H9 (cell line): ENCODE data around the gene MGLL. TPM values are rescaled to one million over a fixed set of nuclear protein-coding genes. Genes with fewer than 3 reads are reported as not detected.

Source experiments
- DNase-seq: peaks from one replicate; pipeline ENCODE4 v3.0.0-alpha.2; 2017
- H2AFZ ChIP-seq: one replicate; pipeline ENCODE4 v1.6.1; 2013; ENCODE audit warnings: mild to moderate bottlenecking, low read length, control low read depth, moderate library complexity
- H2AK5ac ChIP-seq: 2 replicates; pipeline ENCODE4 v1.6.1; 2013; ENCODE audit warnings: low read length, control low read depth, mixed read lengths; ENCODE audit not compliant: insufficient read length
- H2BK120ac ChIP-seq: one replicate; pipeline ENCODE4 v1.6.1; 2013; ENCODE audit warnings: low read depth, mild to moderate bottlenecking, low read length, control low read depth, inconsistent platforms; ENCODE audit not compliant: poor library complexity, severe bottlenecking
- H2BK12ac ChIP-seq: 2 replicates; pipeline ENCODE4 v1.6.1; 2013; ENCODE audit warnings: low read length, control low read depth, mixed read lengths, low read depth; ENCODE audit not compliant: insufficient read length
- H2BK15ac ChIP-seq: 2 replicates; pipeline ENCODE4 v1.6.1; 2013; ENCODE audit warnings: low read depth, low read length, control low read depth
- H2BK20ac ChIP-seq: one replicate; pipeline ENCODE4 v1.6.1; 2013; ENCODE audit warnings: low read depth, mild to moderate bottlenecking, low read length, control low read depth, inconsistent platforms; ENCODE audit not compliant: poor library complexity, severe bottlenecking
- H2BK5ac ChIP-seq: 2 replicates; pipeline ENCODE4 v1.6.1; 2013; ENCODE audit warnings: low read length, control low read depth, mixed read lengths; ENCODE audit not compliant: insufficient read length
- H3K14ac ChIP-seq: 2 replicates; pipeline ENCODE4 v1.6.1; 2013; ENCODE audit warnings: low read length, control low read depth; ENCODE audit not compliant: insufficient read depth
- H3K18ac ChIP-seq: 2 replicates; pipeline ENCODE4 v1.6.1; 2013; ENCODE audit warnings: low read depth, mild to moderate bottlenecking, mixed read lengths, low read length, control low read depth; ENCODE audit not compliant: insufficient read length
- H3K23ac ChIP-seq: 2 replicates; pipeline ENCODE4 v1.6.1; 2013; ENCODE audit warnings: low read length, control low read depth, mixed read lengths, low read depth; ENCODE audit not compliant: insufficient read length
- H3K23me2 ChIP-seq: 2 replicates; pipeline ENCODE4 v1.6.1; 2013; ENCODE audit warnings: low read depth, mild to moderate bottlenecking, mixed read lengths, low read length, control low read depth; ENCODE audit not compliant: insufficient read length, poor library complexity, severe bottlenecking
- H3K27ac ChIP-seq: 2 replicates; pipeline ENCODE4 v1.5.1; 2013; ENCODE audit warnings: low read length, control low read depth, mixed read lengths, low read depth; ENCODE audit not compliant: insufficient read length
- H3K27me3 ChIP-seq: 2 replicates; pipeline ENCODE4 v1.6.1; 2013; ENCODE audit warnings: low read length, control low read depth, inconsistent platforms; ENCODE audit not compliant: insufficient read depth
- H3K4ac ChIP-seq: 2 replicates; pipeline ENCODE4 v1.6.1; 2013; ENCODE audit warnings: low read depth, mild to moderate bottlenecking, control low read depth, inconsistent platforms, low read length, moderate library complexity
- H3K4me1 ChIP-seq: 2 replicates; pipeline ENCODE4 v1.6.1; 2013; ENCODE audit warnings: low read length, control low read depth, inconsistent platforms; ENCODE audit not compliant: insufficient read depth
- H3K4me2 ChIP-seq: 2 replicates; pipeline ENCODE4 v1.6.1; 2013; ENCODE audit warnings: low read length, control low read depth, mixed read lengths; ENCODE audit not compliant: insufficient read length, insufficient read depth
- H3K56ac ChIP-seq: 2 replicates; pipeline ENCODE4 v1.6.1; 2013; ENCODE audit warnings: low read depth, mild to moderate bottlenecking, mixed read lengths, low read length, control low read depth; ENCODE audit not compliant: insufficient read length
- H3K79me1 ChIP-seq: 2 replicates; pipeline ENCODE4 v1.6.1; 2013; ENCODE audit warnings: low read depth, mild to moderate bottlenecking, moderate library complexity, low read length, control low read depth, inconsistent platforms; ENCODE audit not compliant: insufficient read depth, poor library complexity, severe bottlenecking
- H3K79me2 ChIP-seq: 2 replicates; pipeline ENCODE4 v1.6.1; 2013; ENCODE audit warnings: low read length, control low read depth, inconsistent platforms; ENCODE audit not compliant: insufficient read depth
- H3K9ac ChIP-seq: 2 replicates; pipeline ENCODE4 v1.6.1; 2013; ENCODE audit warnings: low read length, control low read depth, mixed read lengths; ENCODE audit not compliant: insufficient read length; ENCODE audit errors: extremely low read depth
- H3K9me3 ChIP-seq: one replicate; pipeline ENCODE4 v1.6.1; 2013; ENCODE audit warnings: low read depth, low read length, inconsistent platforms; ENCODE audit not compliant: control insufficient read depth
- H3T11ph ChIP-seq: one replicate; pipeline ENCODE4 v1.6.1; 2013; ENCODE audit warnings: mild to moderate bottlenecking, low read length, control low read depth, inconsistent platforms
- H4K20me1 ChIP-seq: one replicate; pipeline ENCODE4 v1.6.1; 2013; ENCODE audit not compliant: control insufficient read depth, insufficient read length, insufficient read depth
- H4K5ac ChIP-seq: 2 replicates; pipeline ENCODE4 v1.6.1; 2013; ENCODE audit warnings: low read depth, mild to moderate bottlenecking, mixed read lengths, low read length, control low read depth; ENCODE audit not compliant: insufficient read length
- H4K8ac ChIP-seq: replicated peaks from 2 replicates; pipeline ENCODE4 v1.6.1; 2013; ENCODE audit warnings: low read length, control low read depth, mixed read lengths, low read depth; ENCODE audit not compliant: insufficient read length
- H4K91ac ChIP-seq: 2 replicates; pipeline ENCODE4 v1.6.1; 2013; ENCODE audit warnings: low read depth, mild to moderate bottlenecking, moderate library complexity, mixed read lengths, low read length, control low read depth; ENCODE audit not compliant: insufficient read length
- H3K27ac Mint-ChIP-seq, 3 experiments: 2 replicates in 2 of 3; 3 replicates in 1 of 3; pipeline ENCODE4 v1.8.0; 2020 to 2021; ENCODE audit warnings: mixed read lengths in 3 of 3, mild to moderate bottlenecking in 1 of 3, moderate library complexity in 1 of 3
- H3K27me3 Mint-ChIP-seq: 2 replicates; pipeline ENCODE4 v1.8.0; 2021; ENCODE audit warnings: low read depth, mild to moderate bottlenecking, moderate library complexity, mixed read lengths
- H3K36me3 Mint-ChIP-seq, 3 experiments: 2 replicates in 2 of 3; 3 replicates in 1 of 3; pipeline ENCODE4 v1.8.0; 2020 to 2021; ENCODE audit warnings: low read depth in 3 of 3, mixed read lengths in 3 of 3; ENCODE audit not compliant: insufficient read depth in 1 of 3
- H3K4me1 Mint-ChIP-seq, 2 experiments: 2 replicates each; pipeline ENCODE4 v1.8.0; 2020; ENCODE audit warnings: mixed read lengths in 2 of 2
- H3K4me3 Mint-ChIP-seq, 2 experiments: 2 replicates in 1 of 2; 3 replicates in 1 of 2; pipeline ENCODE4 v1.8.0; 2020 to 2021; ENCODE audit warnings: mild to moderate bottlenecking in 2 of 2, mixed read lengths in 2 of 2, moderate library complexity in 1 of 2
- H3K9me3 Mint-ChIP-seq, 2 experiments: 2 replicates in 1 of 2; 3 replicates in 1 of 2; pipeline ENCODE4 v1.8.0; 2020; ENCODE audit warnings: mild to moderate bottlenecking in 2 of 2, mixed read lengths in 2 of 2, moderate library complexity in 1 of 2
- CTCF ChIP-seq: fragments of 200-600 bp; sonication (generic); conservative IDR thresholded peaks from 3 replicates; pipeline ENCODE4 v1.8.0; 2021; ENCODE audit warnings: antibody characterized with exemption, mild to moderate bottlenecking
- WGBS: extraction: QIAGEN DNeasy Blood & Tissue Kit; methylation state at CpG from one replicate; pipeline ENCODE4 v1.1.7; 2013; ENCODE audit warnings: missing lambda C conversion rate, low lambda C conversion rate, mixed read lengths; ENCODE audit not compliant: insufficient read length; ENCODE audit errors: extremely low coverage; 5-methylcytosine and 5-hydroxymethylcytosine counted together
- total RNA-seq: library from RNA; stranded (reverse); gene quantifications from 2 replicates; pipeline ENCODE4 v1.2.1, GENCODE V29; 2021

MGLL gene
- total RNA-seq, 1 experiment from 2014 or later = 0.11 TPM

- no peak for DNase-seq
- Histone ChIP-seq H2BK5ac (no peak overlapping the region), H3K14ac (no peak overlapping the region), H4K5ac (no peak overlapping the region), H3K4me2 (no peak overlapping the region), H3K79me1 (no peaks in the 10 kb centered on the region), H3K9ac (no peak overlapping the region), H2BK120ac (no peak overlapping the region), H3K27ac (no peak overlapping the region), H4K20me1 (no peaks in the 10 kb centered on the region), H3K4ac (no peak overlapping the region), H3K23me2 (no peaks in the 10 kb centered on the region), H3K4me1 (peaks cover 2% of the 10 kb centered on the region; the same call in 1 of the 2 replicates), H2BK20ac (no peak overlapping the region), H4K8ac (no peak overlapping the region), H3K27me3 (no peaks in the 10 kb centered on the region), H2BK12ac (no peak overlapping the region), H2AFZ (no peak overlapping the region), H3K79me2 (no peaks in the 10 kb centered on the region), H2AK5ac (no peak overlapping the region), H3K23ac (no peak overlapping the region), H3K56ac (no peak overlapping the region), H3K18ac (no peak overlapping the region), H3T11ph (no peak overlapping the region), H3K9me3 (no peaks in the 10 kb centered on the region), H2BK15ac (no peak overlapping the region), H4K91ac (no peak overlapping the region)
- no peaks in the 10 kb centered on the region for H3K27me3 Mint-ChIP-seq
- peak overlapping the region in 1 of 3 experiments; percentile 85; a peak in 1 of 7 replicates for H3K27ac Mint-ChIP-seq
- no peaks in the 10 kb centered on the region for H3K9me3 Mint-ChIP-seq
- WGBS = no CpG with 5 or more reads among the region's 13 CpGs
- H3K36me3 Mint-ChIP-seq = peaks cover 6 to 8% (median 6%) of the 10 kb centered on the region in 3 experiments; a peak in 4 of 7 replicates
- H3K4me3 Mint-ChIP-seq = no peak overlapping the region
- no peak for TF ChIP-seq CTCF
- peaks cover 11 to 13% of the 10 kb centered on the region in 2 experiments for H3K4me1 Mint-ChIP-seq
Observed at GRCh38 chr3:127647166-127647844, 175.0 kb downstream of the MGLL start.
